ENCODE results near the gene TSPOAP1.

The TSPOAP1 gene

DNA sequence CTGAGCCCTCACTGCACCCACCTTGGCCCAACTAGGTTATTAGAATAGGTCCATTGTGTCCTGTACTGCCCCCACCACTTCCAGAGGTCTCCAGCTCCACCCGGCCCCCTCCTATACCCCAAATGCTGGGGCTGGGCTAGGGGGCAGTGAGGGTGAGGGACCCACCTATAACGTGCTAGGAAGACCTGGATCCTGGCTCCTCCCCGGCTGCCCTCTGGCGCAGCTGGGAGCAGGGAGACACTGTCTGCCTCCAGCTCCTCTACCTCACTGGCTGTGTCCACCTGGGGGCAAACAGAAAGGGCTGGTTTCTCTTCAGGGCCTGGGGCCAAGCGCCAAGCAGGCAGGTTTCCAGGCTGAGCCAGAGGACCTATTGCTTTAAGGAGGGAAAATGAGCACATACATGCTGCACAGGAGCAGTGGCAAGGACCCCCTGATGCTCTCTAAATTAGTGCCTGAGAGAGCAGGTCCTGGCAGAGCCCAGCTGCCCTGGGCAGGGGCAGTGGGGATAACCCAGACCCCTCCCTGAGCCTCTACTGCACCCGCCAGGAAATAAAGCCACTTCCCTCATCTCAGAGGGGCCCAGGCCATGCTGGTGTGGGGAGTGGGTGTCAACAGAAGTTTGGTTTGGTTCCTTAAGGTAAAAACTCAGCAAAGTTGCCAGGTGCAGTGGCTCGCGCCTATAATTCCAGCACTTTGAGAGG is 12.2 kb downstream of the TSPOAP1 start:
- no peak for DNase-seq (ENCODE audit: low spot score)

- no peak for DNase-seq (ENCODE audit: low spot score)
Measured at GRCh38 chr17:58315750-58316149, 12.8 kb downstream of the TSPOAP1 start.

- DNase-seq (ENCODE audit: low spot score): no peak
Measured at GRCh38 chr17:58315281-58315711, 13.3 kb downstream of the TSPOAP1 start.

- DNase-seq (ENCODE audit: low spot score): no peak
Measured at GRCh38 chr17:58314706-58315015, 13.9 kb downstream of the TSPOAP1 start.

DNA sequence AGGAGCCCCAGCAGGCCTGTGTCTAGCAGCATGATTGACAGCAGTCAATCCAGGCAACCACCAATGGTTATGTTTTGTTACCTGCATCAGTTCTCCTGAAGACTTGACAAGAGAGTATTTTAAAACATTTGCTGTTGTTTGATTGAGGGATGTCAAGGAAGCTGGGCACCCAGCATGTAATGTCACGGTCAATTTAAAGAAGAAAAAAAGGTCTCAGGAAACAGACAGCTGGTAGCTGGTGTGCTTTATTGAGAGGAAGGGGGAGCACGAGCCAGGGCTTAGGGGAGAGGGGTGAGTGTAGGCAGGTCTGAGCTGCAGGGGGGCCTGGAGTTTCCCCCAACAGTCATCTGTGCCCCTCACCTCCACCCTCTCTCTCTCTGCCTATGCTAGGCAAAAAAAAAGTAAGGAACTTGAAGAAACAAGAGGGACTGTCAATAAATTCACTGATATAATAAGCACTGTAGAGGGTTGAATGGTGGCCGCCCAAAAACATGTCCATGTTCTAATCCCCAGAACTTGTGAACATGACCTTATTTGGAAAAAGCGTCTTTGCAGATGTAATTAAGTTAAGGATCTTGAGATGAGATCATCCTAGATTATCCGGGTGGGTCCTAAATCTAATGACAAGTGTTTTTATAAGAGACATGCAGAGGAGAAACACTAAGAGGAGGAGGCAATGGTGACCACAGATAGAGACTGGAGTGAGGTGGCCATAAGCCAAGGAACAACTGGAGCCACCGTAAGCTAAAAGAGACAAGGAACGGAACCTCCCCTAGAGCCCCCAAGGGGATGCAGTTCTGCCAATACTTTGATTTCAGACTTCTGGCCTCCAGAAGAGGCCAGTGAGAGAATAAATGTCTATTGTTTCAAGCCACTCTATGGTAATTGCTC is 14.5 kb downstream of the TSPOAP1 start:
- no peak for DNase-seq (ENCODE audit: low spot score)

- DNase-seq (ENCODE audit: low spot score): no peak
Measured at GRCh38 chr17:58312829-58313228, 15.8 kb downstream of the TSPOAP1 start.

DNA sequence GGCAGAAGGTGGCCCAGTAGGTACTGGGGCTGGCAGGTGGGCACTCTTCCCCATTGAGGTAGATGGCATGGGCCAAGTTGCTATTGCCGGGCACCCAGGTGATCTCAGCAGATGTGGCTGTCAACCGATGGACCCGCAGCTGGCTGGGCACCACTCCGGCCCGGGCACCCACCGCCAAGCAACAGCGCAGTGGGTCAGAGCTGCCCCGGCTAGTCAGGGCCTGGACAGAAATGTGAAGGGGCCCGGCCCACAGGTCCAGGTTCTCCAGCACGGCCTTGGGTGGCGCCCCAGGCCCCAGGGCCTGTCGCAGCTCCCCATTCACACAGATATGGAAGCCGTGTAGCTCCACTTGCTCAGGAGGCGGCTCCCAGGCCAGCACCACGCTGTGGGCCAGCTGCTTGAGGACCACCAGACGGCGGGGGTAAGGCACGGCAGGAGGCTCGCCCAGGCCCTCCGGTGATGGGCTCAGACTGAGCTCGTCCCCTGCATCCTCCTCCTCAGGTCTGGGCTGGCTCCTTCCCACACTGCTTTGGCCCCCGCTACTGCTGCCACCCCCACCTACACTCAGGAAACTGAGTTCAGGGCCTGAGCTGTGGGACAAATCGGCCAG is 16.5 kb downstream of the TSPOAP1 start:
- DNase-seq (ENCODE audit: low spot score): no peak

DNA sequence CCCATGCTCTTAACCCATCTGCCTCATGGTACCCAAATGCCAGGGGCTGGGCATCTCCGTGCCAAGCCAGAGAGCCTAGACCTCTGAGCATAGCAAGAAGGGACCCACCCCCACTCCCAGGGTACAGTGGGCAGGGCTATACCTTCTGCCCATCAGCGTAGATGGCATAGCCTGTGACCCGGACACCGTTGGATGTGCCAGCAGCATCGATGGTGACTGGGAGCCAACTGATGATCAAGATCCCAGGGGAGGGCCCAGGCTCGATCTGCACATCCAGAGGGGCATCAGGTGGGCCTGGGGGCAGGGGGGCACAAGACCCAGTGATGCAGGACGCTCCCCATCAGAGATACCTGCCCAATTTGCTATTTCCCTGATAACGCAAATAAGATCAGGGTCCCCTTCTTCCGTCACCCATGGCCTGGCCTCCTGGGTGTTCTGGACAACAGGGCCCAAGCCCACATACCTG is 17.1 kb downstream of the TSPOAP1 start:
- DNase-seq (ENCODE audit: low spot score): no peak

DNA sequence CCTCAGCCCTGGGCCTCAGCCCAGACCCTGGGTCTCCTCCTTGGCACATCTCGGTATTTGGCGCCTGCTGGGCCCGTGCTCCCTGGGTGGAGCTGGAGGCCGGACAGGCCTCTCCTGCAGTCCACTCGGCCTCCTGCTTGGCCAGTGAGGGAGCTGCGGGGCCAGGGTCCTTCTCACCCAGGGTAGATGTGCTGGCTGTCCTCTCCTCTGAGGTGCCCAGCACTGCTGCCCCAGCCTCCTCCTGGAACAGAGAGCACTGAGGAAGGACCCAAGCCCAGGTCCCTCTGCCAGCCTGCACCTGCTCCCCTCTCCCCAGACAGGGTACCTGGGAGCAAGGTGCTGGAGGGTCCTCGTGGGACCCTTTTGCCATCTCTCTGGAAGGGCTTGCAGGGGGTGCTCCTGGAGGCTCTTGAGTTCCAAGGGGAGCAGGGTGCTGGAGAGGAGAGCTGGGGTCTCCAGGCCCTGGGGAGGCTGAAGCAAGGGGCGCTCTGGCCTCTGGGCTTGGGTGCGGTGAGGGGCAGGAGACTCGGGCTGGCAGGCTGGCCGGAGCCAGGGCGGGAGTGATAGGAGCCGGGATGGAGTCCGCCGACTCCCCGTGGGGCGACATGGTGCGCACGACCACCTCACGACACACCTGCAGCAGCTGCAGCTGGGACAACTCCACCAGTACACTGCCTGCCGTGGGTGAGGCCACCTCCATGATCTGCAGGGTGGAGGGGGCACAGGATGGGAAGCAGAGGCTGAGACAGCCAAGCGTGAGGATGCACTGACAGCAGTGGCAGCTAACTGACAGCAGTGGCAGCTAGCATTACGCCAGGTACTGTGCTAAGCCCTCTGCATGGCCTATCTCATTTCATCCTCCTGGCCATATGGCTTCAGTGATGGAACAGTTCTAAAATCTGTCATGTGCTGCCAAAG is 17.8 kb downstream of the TSPOAP1 start:
- no peak for DNase-seq (ENCODE audit: low spot score)

- DNase-seq (ENCODE audit: low spot score): no peak
Measured at GRCh38 chr17:58309918-58310259, 18.7 kb downstream of the TSPOAP1 start.

DNA sequence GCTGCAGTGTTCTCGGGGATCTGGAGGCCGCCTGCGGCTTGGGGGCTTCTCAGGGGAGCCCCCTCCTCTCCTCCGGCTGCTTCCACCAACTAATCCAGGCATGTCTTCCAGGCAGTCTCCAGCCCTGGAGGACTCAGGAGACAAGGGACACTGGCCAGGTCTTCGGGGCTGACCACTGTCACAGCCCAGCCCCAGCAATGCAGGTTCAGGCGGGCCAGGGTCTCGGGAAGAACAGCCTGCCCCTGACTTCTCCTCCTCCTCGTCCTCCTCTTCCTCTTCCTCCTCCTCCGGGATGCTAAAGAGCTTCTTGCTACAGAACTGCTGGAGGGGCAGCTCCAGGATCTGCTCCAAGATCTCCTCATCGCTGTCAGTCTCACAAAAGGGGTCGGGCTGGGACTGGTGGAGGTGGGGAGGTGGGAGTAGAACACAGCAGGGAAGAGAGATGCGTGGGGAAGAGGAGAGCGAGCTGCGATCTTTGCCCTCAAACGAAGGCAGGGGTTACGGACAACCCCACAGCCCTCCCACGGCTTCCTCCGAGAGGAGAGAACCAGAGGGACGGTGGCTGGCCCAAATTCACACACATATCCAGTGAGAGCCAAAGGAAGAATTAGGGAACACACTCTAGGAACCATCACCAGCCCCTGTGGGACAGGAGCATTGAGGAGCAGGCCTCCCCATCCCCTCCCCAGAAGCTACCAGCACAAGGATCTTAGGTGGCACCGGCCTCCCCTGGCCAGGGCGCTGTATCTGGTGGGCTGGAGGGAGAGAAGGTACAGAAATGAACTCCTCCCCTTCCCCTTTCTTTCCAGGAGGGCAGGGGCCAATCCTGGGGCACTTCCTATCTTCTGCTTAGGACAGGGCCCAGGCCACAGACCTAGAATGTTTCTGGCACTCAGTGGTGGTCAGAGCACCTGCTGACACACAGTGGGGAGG is 19.3 kb downstream of the TSPOAP1 start:
- no peak for DNase-seq (ENCODE audit: low spot score)

- DNase-seq (ENCODE audit: low spot score): no peak
Measured at GRCh38 chr17:58308173-58308984, 20.2 kb downstream of the TSPOAP1 start.

DNA sequence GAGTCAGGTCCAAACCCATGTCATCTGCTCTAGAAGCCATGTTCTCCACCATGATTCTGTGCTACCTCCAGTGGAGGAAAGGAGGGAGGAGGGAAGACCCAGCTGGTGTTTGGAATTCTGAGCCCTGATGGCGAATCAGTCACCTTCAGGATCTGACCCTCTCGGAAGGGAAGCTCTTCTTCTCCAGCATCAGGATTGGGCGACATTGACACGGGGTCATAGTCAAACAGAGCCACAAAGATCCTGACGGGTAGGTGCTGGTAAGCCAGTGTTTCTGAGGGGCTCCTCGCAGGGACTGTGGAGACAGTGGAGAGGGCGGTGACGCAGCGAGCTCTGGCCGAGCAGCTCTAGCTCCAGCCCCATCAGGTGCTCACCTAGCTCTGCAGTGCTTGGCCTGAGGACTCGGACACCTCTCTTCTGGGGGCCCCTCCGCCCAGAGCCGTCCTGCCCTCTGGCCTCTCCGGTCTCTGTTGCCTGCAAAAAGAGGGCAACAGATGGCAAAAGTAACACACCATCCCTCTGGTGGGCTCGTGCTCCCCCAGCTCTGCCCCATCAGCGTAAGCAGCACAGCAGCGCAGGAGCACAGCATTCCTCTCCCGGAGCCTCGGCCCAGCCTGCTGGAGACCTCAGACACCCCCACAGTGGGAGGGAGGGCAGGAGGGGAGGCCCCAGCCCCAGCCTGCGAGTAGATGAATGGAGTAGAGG is 21.0 kb downstream of the TSPOAP1 start:
- no peak for DNase-seq (ENCODE audit: low spot score)

DNA sequence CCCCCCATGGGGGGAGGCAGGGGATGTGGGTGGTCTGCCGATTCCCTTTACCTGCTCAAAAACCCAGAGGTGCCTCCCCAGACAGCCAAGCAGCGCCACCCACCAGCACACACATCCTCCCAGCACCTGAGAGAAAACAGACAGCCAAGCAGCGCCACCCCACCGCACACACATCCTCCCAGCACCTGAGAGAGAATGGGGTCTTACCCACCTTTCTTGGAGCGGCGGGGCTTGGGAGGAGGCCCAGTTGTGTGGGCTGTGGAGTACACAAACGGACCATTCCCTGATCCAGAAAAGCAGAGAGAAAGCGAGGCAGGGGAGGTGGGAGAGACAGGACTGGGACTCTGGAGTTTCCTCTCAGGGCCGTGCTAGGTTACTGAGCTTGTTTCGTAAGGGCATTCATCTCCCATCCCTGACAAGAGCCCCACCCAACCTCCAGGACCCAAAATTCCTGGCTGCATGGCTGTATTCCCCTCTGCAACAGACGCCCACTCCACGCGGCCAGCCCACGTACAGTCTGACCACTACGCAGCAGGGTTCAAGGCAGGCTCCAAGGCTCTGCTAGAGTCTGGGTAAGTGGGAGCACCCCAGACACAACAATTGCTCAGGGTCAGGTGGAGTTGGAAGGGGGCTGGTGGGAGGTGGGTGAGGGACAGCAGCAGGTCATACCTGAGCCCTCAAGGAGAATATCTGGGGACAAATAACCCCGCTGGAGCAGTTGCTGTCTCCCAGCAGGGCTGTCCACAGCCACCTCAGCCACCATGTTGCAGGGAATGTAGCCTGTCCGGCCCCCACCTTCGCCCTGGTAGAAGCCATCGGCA is 22.3 kb downstream of the TSPOAP1 start:
- no peak for DNase-seq (ENCODE audit: low spot score)

GRCh38 chr17:58305626-58306025 is 23.0 kb downstream of the TSPOAP1 start:
- DNase-seq (ENCODE audit: low spot score): no peak

GRCh38 chr17:58304750-58305486 is 23.7 kb downstream of the TSPOAP1 start:
- no peak for DNase-seq (ENCODE audit: low spot score)

DNA sequence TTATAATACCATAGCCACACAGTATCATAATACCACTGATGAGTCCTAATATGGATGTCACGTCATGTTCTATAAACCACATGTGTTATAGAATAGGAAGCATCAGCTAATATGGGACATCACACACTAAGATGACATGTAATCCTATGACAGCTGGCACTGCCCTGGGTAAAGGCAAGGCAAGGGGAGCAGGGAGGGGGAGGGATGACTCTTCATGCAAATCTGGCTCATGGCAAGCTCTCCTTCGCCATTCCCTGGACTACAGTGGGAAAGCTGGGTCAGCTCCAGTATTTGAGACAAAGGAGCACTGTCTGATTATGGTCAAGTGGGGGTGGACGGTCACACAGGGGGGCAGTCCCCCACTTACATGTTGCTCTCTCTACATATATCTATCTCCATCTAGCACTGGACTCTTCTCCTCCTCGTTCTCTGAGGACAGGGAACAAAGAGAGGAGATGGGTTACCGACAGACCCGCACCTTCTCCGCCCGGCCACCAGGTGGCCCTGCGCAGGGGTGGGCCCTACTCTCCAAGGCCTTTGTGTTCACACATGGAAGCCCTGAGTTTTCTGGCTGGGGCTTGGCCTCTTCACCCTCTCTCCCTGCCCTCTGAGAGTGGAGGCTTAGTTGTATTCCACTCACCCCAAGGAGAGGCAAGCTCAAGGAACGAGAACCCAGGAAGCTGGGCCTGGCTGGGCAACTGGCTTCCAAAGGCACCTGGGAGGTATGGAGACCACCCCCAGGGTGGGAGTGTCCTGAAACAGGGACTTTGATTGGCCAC is 24.4 kb downstream of the TSPOAP1 start:
- peak; percentile 60 for DNase-seq (ENCODE audit: low spot score)

Measured in CD4-positive, alpha-beta T cell treated with Interleukin-6 at 100 ng/mL for 8 hours (primary cell).